H9 (cell line): ENCODE measurements around the gene ARL13B. TPM values are rescaled to one million over a fixed set of nuclear protein-coding genes. Genes with fewer than 3 reads are reported as not detected.

Experiments used
- DNase-seq: peaks from one replicate; pipeline ENCODE4 v3.0.0-alpha.2; 2017
- H2AFZ ChIP-seq: one replicate; pipeline ENCODE4 v1.6.1; 2013; ENCODE audit warnings: mild to moderate bottlenecking, low read length, control low read depth, moderate library complexity
- H2AK5ac ChIP-seq: 2 replicates; pipeline ENCODE4 v1.6.1; 2013; ENCODE audit warnings: low read length, control low read depth, mixed read lengths; ENCODE audit not compliant: insufficient read length
- H2BK120ac ChIP-seq: one replicate; pipeline ENCODE4 v1.6.1; 2013; ENCODE audit warnings: low read depth, mild to moderate bottlenecking, low read length, control low read depth, inconsistent platforms; ENCODE audit not compliant: poor library complexity, severe bottlenecking
- H2BK12ac ChIP-seq: 2 replicates; pipeline ENCODE4 v1.6.1; 2013; ENCODE audit warnings: low read length, control low read depth, mixed read lengths, low read depth; ENCODE audit not compliant: insufficient read length
- H2BK15ac ChIP-seq: 2 replicates; pipeline ENCODE4 v1.6.1; 2013; ENCODE audit warnings: low read depth, low read length, control low read depth
- H2BK20ac ChIP-seq: one replicate; pipeline ENCODE4 v1.6.1; 2013; ENCODE audit warnings: low read depth, mild to moderate bottlenecking, low read length, control low read depth, inconsistent platforms; ENCODE audit not compliant: poor library complexity, severe bottlenecking
- H2BK5ac ChIP-seq: 2 replicates; pipeline ENCODE4 v1.6.1; 2013; ENCODE audit warnings: low read length, control low read depth, mixed read lengths; ENCODE audit not compliant: insufficient read length
- H3K14ac ChIP-seq: 2 replicates; pipeline ENCODE4 v1.6.1; 2013; ENCODE audit warnings: low read length, control low read depth; ENCODE audit not compliant: insufficient read depth
- H3K18ac ChIP-seq: 2 replicates; pipeline ENCODE4 v1.6.1; 2013; ENCODE audit warnings: low read depth, mild to moderate bottlenecking, mixed read lengths, low read length, control low read depth; ENCODE audit not compliant: insufficient read length
- H3K23ac ChIP-seq: 2 replicates; pipeline ENCODE4 v1.6.1; 2013; ENCODE audit warnings: low read length, control low read depth, mixed read lengths, low read depth; ENCODE audit not compliant: insufficient read length
- H3K23me2 ChIP-seq: 2 replicates; pipeline ENCODE4 v1.6.1; 2013; ENCODE audit warnings: low read depth, mild to moderate bottlenecking, mixed read lengths, low read length, control low read depth; ENCODE audit not compliant: insufficient read length, poor library complexity, severe bottlenecking
- H3K27ac ChIP-seq: 2 replicates; pipeline ENCODE4 v1.5.1; 2013; ENCODE audit warnings: low read length, control low read depth, mixed read lengths, low read depth; ENCODE audit not compliant: insufficient read length
- H3K27me3 ChIP-seq: 2 replicates; pipeline ENCODE4 v1.6.1; 2013; ENCODE audit warnings: low read length, control low read depth, inconsistent platforms; ENCODE audit not compliant: insufficient read depth
- H3K4ac ChIP-seq: 2 replicates; pipeline ENCODE4 v1.6.1; 2013; ENCODE audit warnings: low read depth, mild to moderate bottlenecking, control low read depth, inconsistent platforms, low read length, moderate library complexity
- H3K4me1 ChIP-seq: 2 replicates; pipeline ENCODE4 v1.6.1; 2013; ENCODE audit warnings: low read length, control low read depth, inconsistent platforms; ENCODE audit not compliant: insufficient read depth
- H3K4me2 ChIP-seq: 2 replicates; pipeline ENCODE4 v1.6.1; 2013; ENCODE audit warnings: low read length, control low read depth, mixed read lengths; ENCODE audit not compliant: insufficient read length, insufficient read depth
- H3K56ac ChIP-seq: 2 replicates; pipeline ENCODE4 v1.6.1; 2013; ENCODE audit warnings: low read depth, mild to moderate bottlenecking, mixed read lengths, low read length, control low read depth; ENCODE audit not compliant: insufficient read length
- H3K79me1 ChIP-seq: 2 replicates; pipeline ENCODE4 v1.6.1; 2013; ENCODE audit warnings: low read depth, mild to moderate bottlenecking, moderate library complexity, low read length, control low read depth, inconsistent platforms; ENCODE audit not compliant: insufficient read depth, poor library complexity, severe bottlenecking
- H3K79me2 ChIP-seq: 2 replicates; pipeline ENCODE4 v1.6.1; 2013; ENCODE audit warnings: low read length, control low read depth, inconsistent platforms; ENCODE audit not compliant: insufficient read depth
- H3K9ac ChIP-seq: 2 replicates; pipeline ENCODE4 v1.6.1; 2013; ENCODE audit warnings: low read length, control low read depth, mixed read lengths; ENCODE audit not compliant: insufficient read length; ENCODE audit errors: extremely low read depth
- H3K9me3 ChIP-seq: one replicate; pipeline ENCODE4 v1.6.1; 2013; ENCODE audit warnings: low read depth, low read length, inconsistent platforms; ENCODE audit not compliant: control insufficient read depth
- H3T11ph ChIP-seq: one replicate; pipeline ENCODE4 v1.6.1; 2013; ENCODE audit warnings: mild to moderate bottlenecking, low read length, control low read depth, inconsistent platforms
- H4K20me1 ChIP-seq: one replicate; pipeline ENCODE4 v1.6.1; 2013; ENCODE audit not compliant: control insufficient read depth, insufficient read length, insufficient read depth
- H4K5ac ChIP-seq: 2 replicates; pipeline ENCODE4 v1.6.1; 2013; ENCODE audit warnings: low read depth, mild to moderate bottlenecking, mixed read lengths, low read length, control low read depth; ENCODE audit not compliant: insufficient read length
- H4K8ac ChIP-seq: replicated peaks from 2 replicates; pipeline ENCODE4 v1.6.1; 2013; ENCODE audit warnings: low read length, control low read depth, mixed read lengths, low read depth; ENCODE audit not compliant: insufficient read length
- H4K91ac ChIP-seq: 2 replicates; pipeline ENCODE4 v1.6.1; 2013; ENCODE audit warnings: low read depth, mild to moderate bottlenecking, moderate library complexity, mixed read lengths, low read length, control low read depth; ENCODE audit not compliant: insufficient read length
- H3K27ac Mint-ChIP-seq, 3 experiments: 2 replicates in 2 of 3; 3 replicates in 1 of 3; pipeline ENCODE4 v1.8.0; 2020 to 2021; ENCODE audit warnings: mixed read lengths in 3 of 3, mild to moderate bottlenecking in 1 of 3, moderate library complexity in 1 of 3
- H3K27me3 Mint-ChIP-seq: 2 replicates; pipeline ENCODE4 v1.8.0; 2021; ENCODE audit warnings: low read depth, mild to moderate bottlenecking, moderate library complexity, mixed read lengths
- H3K36me3 Mint-ChIP-seq, 3 experiments: 2 replicates in 2 of 3; 3 replicates in 1 of 3; pipeline ENCODE4 v1.8.0; 2020 to 2021; ENCODE audit warnings: low read depth in 3 of 3, mixed read lengths in 3 of 3; ENCODE audit not compliant: insufficient read depth in 1 of 3
- H3K4me1 Mint-ChIP-seq, 2 experiments: 2 replicates each; pipeline ENCODE4 v1.8.0; 2020; ENCODE audit warnings: mixed read lengths in 2 of 2
- H3K4me3 Mint-ChIP-seq, 2 experiments: 2 replicates in 1 of 2; 3 replicates in 1 of 2; pipeline ENCODE4 v1.8.0; 2020 to 2021; ENCODE audit warnings: mild to moderate bottlenecking in 2 of 2, mixed read lengths in 2 of 2, moderate library complexity in 1 of 2
- H3K9me3 Mint-ChIP-seq, 2 experiments: 2 replicates in 1 of 2; 3 replicates in 1 of 2; pipeline ENCODE4 v1.8.0; 2020; ENCODE audit warnings: mild to moderate bottlenecking in 2 of 2, mixed read lengths in 2 of 2, moderate library complexity in 1 of 2
- CTCF ChIP-seq: fragments of 200-600 bp; sonication (generic); conservative IDR thresholded peaks from 3 replicates; pipeline ENCODE4 v1.8.0; 2021; ENCODE audit warnings: antibody characterized with exemption, mild to moderate bottlenecking
- WGBS: extraction: QIAGEN DNeasy Blood & Tissue Kit; methylation state at CpG from one replicate; pipeline ENCODE4 v1.1.7; 2013; ENCODE audit warnings: missing lambda C conversion rate, low lambda C conversion rate, mixed read lengths; ENCODE audit not compliant: insufficient read length; ENCODE audit errors: extremely low coverage; 5-methylcytosine and 5-hydroxymethylcytosine counted together
- total RNA-seq: library from RNA; stranded (reverse); gene quantifications from 2 replicates; pipeline ENCODE4 v1.2.1, GENCODE V29; 2021

Gene ARL13B
- total RNA-seq, 1 experiment from 2014 or later = 7.9 TPM

- Histone ChIP-seq H3T11ph (no peak overlapping the region), H3K9ac (no peak overlapping the region), H2BK120ac (no peak overlapping the region), H2BK5ac (no peak overlapping the region), H3K4me1 (no peaks in the 10 kb centered on the region), H3K79me1 (no peaks in the 10 kb centered on the region), H4K5ac (no peak overlapping the region), H2AFZ (no peak overlapping the region), H2BK15ac (no peak overlapping the region), H3K27me3 (no peaks in the 10 kb centered on the region), H2BK20ac (no peak overlapping the region), H3K79me2 (no peaks in the 10 kb centered on the region), H4K8ac (no peak overlapping the region), H3K27ac (no peak overlapping the region), H3K14ac (no peak overlapping the region), H4K20me1 (no peaks in the 10 kb centered on the region), H3K23ac (no peak overlapping the region), H4K91ac (no peak overlapping the region), H3K9me3 (no peaks in the 10 kb centered on the region), H3K18ac (no peak overlapping the region), H3K56ac (no peak overlapping the region), H3K23me2 (no peaks in the 10 kb centered on the region), H3K4ac (no peak overlapping the region), H2AK5ac (no peak overlapping the region), H3K4me2 (no peak overlapping the region), H2BK12ac (no peak overlapping the region)
- Mint-ChIP-seq H3K4me3 (no peak overlapping the region), H3K27me3 (no peaks in the 10 kb centered on the region), H3K4me1 (no peaks in the 10 kb centered on the region), H3K27ac (no peak overlapping the region), H3K9me3 (no peaks in the 10 kb centered on the region), H3K36me3 (peaks cover 0 to 16% (median 10%) of the 10 kb centered on the region in 3 experiments; a peak in 4 of 7 replicates)
- whole genome bisulfite sequencing = no CpG with 5 or more reads among the region's 1 CpG
- no peak for TF ChIP-seq CTCF
- DNase-seq = no peak
Measured at GRCh38 chr3:94093151-94093550, 113.2 kb downstream of the ARL13B start.
